T-helper 1 cell treated with Interleukin-12 subunit alpha and Interleukin-12 subunit beta and Interleukin-4 antibody, amounts not matched to agents 30 ng/mL and 1 ng/mL, for 36 hours (primary cell): ENCODE data around the gene AKIP1. TPM values are rescaled to one million over a fixed set of nuclear protein-coding genes. Genes with fewer than 3 reads are reported as not detected.
"Not testable (repeated sequence)": the region's sequence is repeated elsewhere in the genome, so short reads cannot be mapped to it uniquely, and the experiment has no call there.

ENCODE experiments used
- intact Hi-C: fragments of 100-400 bp; cut with micrococcal nuclease; formaldehyde crosslinking; loops from one replicate; pipeline ENCODE4 v1.15.1; 2024
- total RNA-seq: library from RNA; stranded (reverse); gene quantifications from 2 replicates; pipeline ENCODE4 v1.2.3, GENCODE V29; 2022

The AKIP1 gene
- total RNA-seq, result 21.0 and 21.4 TPM in 2 replicates

- intact Hi-C loops, result loop anchor here (1.0 to 10.0 kb wide), 12 partner anchors 39 to 1391 kb away; partner anchors contain the start of genes EIF3F, IPO7, RPL27A and TMEM9B
Observed at GRCh38 chr11:8911029-8911823, at the start of gene AKIP1. AKIP1 (plus strand) TSS chr11:8911189; CDS start chr11:8911450, 261 bp downstream.

- intact Hi-C loops, result no loop called here
Observed at GRCh38 chr11:8863838-8864237, 47.2 kb upstream of the AKIP1 start.

GRCh38 chr11:8865304-8865703 is 45.7 kb upstream of the AKIP1 start:
- intact Hi-C loops, result no loop called here

GRCh38 chr11:8867035-8867434 is 44.0 kb upstream of the AKIP1 start:
- intact Hi-C loops, result no loop called here

- intact Hi-C loops, result no loop called here
Observed at GRCh38 chr11:8867931-8868631, 42.9 kb upstream of the AKIP1 start.

DNA sequence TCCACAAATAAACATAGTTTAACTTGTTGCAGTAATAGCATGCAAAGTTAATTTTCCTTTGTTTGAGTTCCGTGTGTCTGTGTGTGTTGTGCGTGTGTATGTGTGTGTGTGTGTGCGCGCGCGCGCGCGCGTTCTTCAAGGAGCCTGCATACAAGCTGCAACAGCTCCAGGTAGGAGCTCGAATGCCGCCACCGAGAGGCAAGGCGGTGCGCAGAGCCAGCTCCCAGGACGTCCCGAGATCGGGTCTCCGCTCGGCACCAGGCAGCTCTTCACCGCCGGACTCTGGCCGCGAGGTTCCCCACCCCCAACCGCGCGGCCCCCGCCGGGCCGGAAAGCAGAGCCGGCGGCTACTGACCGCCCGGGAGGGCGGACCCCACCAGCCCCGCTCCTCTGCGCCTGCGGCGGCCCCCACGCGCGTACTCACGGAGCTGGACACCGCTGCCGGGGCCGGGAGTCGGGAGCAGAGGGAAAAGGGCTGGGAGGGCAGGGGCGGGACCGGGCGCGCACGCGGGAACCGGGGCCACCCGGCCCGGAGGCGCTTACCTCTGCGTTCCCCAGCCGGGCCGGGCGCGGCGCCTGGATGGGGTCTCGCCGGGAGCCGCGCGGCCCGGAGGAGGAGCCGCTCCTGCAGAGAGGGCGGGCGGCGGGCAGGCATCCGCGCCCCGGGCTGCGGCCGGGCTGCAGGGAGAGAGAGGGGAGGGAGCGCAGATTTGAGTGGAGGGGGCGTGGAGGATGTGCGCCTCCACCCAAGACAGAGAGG is 40.4 kb upstream of the AKIP1 start:
- intact Hi-C loops, result loop anchor here (5.0 kb wide), 2 partner anchors 42 to 87 kb away; partner anchors contain the start of gene AKIP1

- intact Hi-C loops, result loop anchor here (5.0 kb wide), 2 partner anchors 41 to 86 kb away; partner anchors contain the start of gene AKIP1
Observed at GRCh38 chr11:8871171-8871775, 39.7 kb upstream of the AKIP1 start.

- intact Hi-C loops, result loop anchor here (5.0 kb wide), 2 partner anchors 40 to 85 kb away; partner anchors contain the start of gene AKIP1
Observed at GRCh38 chr11:8871962-8872361, 39.0 kb upstream of the AKIP1 start.

- intact Hi-C loops, result loop anchor here (5.0 kb wide), 2 partner anchors 38 to 83 kb away; partner anchors contain the start of gene AKIP1
Observed at GRCh38 chr11:8873741-8874405, 37.1 kb upstream of the AKIP1 start.

DNA sequence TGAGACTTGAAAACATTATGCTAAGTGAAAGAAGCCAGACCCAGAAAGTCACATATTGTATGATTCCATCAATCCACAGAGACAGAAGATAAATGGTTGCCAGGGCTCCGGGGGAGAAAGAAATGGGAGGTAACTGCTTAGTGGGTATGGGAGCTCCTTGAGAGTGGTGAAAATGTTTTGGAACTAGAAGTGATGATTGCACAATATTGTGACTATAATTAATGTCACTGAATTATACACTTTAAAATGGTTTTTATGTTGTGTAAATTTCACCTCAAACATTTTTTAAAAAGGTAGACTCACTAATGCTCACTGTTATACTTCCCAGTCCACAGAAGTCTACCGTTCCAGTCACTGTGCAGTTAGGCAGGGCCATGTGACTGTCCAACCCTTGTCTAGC is 32.2 kb upstream of the AKIP1 start:
- intact Hi-C loops, result no loop called here

DNA sequence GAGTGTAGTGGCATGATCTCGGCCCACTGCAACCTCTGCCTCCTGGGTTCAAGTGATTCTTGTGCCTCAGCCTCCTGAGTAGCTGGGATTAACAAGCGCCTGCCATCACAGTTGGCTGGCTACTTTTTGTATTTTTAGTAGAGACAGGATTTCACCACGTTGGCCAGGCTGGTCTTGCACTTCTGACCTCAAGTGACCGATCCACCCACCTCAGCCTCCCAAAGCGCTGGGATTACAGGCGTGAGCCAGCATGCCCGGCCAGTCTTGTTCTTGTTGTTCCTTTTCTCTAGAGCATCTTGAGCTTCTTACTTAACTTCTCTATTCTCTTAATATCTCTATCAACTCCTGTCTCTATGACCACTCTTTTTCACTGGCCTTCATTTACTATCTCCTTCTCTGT is 29.4 kb upstream of the AKIP1 start:
- intact Hi-C loops, result not testable (repeated sequence)

- intact Hi-C loops, result no loop called here
Observed at GRCh38 chr11:8886322-8886721, 24.7 kb upstream of the AKIP1 start.

- intact Hi-C loops, result not testable (repeated sequence)
Observed at GRCh38 chr11:8891185-8891584, 19.8 kb upstream of the AKIP1 start.

GRCh38 chr11:8899119-8899753 is 11.8 kb upstream of the AKIP1 start:
- intact Hi-C loops, result no loop called here

GRCh38 chr11:8905528-8906165 is 5.3 kb upstream of the AKIP1 start:
- intact Hi-C loops, result no loop called here

DNA sequence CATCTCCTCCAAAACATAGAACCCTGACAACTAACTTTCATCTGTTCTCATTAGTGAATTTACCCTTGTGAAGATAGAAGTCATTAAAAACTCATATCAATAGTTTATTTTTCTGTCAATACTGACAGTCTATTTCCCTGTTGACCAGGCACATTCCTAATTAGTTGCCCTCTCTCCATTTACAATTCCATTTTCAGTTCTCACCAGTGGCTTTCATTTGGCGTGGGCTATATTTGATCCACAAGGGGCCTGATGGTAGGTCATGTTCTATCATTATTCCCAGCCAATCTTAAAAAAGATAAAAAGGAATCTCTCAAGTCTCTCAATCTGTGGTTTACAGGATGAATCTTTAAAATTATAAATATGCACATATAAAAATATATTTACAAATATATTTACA is 3.9 kb upstream of the AKIP1 start:
- intact Hi-C loops, result no loop called here

- intact Hi-C loops, result no loop called here
Observed at GRCh38 chr11:8908099-8908498, 2.9 kb upstream of the AKIP1 start.

GRCh38 chr11:8910649-8911026 is 351 bp upstream of the AKIP1 start:
- intact Hi-C loops, result loop anchor here (1.0 to 10.0 kb wide), 12 partner anchors 38 to 1392 kb away; partner anchors contain the start of genes EIF3F, IPO7, RPL27A and TMEM9B

- intact Hi-C loops, result loop anchor here (1.0 to 10.0 kb wide), 11 partner anchors 42 to 1388 kb away; partner anchors contain the start of gene IPO7
Observed at GRCh38 chr11:8913961-8914660, 3.1 kb downstream of the AKIP1 start.
